PFSK-1 (cell line): ENCODE measurements around the gene TP53BP1.

ENCODE experiments used
- FOXP2 ChIP-seq: optimal IDR thresholded peaks from 2 replicates; pipeline ENCODE3; 2011; ENCODE audit warnings: borderline replicate concordance, control low read depth, inconsistent platforms; ENCODE audit not compliant: insufficient read depth; ENCODE audit errors: extremely low read length, extremely low read depth
- POLR2AphosphoS5 ChIP-seq: IDR thresholded peaks from 2 replicates; pipeline ENCODE4 v1.6.1; 2012; ENCODE audit warnings: low read depth, mild to moderate bottlenecking, control low read depth, low read length, moderate library complexity
- SIN3A ChIP-seq: IDR thresholded peaks from 2 replicates; pipeline ENCODE4 v1.6.1; 2012; ENCODE audit warnings: mild to moderate bottlenecking, low read length, moderate library complexity, borderline replicate concordance; ENCODE audit not compliant: insufficient read depth
- TAF1 ChIP-seq: IDR thresholded peaks from 2 replicates; pipeline ENCODE4 v1.6.1; 2012; ENCODE audit warnings: low read length, control low read depth, borderline replicate concordance; ENCODE audit not compliant: insufficient read depth
- TF ChIP-seq, protein P1 (sequence below), 2 experiments: IDR thresholded peaks; 2 replicates each; pipeline versions ENCODE4 v1.6.1 to v1.8.0; 2011 to 2012; ENCODE audit warnings: low read depth in 2 of 2, low read length in 2 of 2, control low read depth in 1 of 2, inconsistent platforms in 1 of 2, mild to moderate bottlenecking in 1 of 2, moderate library complexity in 1 of 2; ENCODE audit not compliant: insufficient read depth in 1 of 2

TP53BP1 gene

DNA sequence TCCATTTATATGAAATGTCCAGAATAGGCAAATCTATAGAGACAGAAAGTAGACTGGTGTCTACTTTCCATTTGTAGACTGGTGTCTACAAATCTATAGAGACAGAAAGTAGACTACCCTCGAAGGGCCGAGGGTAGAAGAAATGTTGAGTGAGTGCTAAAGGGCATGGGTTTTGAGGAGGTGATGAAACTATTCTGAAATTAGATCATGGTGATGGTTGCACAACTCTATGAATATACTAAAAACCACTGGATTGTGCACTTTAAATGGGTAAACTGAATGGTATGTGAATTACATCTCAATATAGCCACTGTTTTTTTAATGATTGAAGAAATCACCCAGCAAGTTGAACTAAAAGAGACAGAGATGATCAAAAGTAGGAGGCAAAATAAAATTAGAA lies 27.9 kb downstream of the TP53BP1 start:
- TF ChIP-seq, protein P1, sequence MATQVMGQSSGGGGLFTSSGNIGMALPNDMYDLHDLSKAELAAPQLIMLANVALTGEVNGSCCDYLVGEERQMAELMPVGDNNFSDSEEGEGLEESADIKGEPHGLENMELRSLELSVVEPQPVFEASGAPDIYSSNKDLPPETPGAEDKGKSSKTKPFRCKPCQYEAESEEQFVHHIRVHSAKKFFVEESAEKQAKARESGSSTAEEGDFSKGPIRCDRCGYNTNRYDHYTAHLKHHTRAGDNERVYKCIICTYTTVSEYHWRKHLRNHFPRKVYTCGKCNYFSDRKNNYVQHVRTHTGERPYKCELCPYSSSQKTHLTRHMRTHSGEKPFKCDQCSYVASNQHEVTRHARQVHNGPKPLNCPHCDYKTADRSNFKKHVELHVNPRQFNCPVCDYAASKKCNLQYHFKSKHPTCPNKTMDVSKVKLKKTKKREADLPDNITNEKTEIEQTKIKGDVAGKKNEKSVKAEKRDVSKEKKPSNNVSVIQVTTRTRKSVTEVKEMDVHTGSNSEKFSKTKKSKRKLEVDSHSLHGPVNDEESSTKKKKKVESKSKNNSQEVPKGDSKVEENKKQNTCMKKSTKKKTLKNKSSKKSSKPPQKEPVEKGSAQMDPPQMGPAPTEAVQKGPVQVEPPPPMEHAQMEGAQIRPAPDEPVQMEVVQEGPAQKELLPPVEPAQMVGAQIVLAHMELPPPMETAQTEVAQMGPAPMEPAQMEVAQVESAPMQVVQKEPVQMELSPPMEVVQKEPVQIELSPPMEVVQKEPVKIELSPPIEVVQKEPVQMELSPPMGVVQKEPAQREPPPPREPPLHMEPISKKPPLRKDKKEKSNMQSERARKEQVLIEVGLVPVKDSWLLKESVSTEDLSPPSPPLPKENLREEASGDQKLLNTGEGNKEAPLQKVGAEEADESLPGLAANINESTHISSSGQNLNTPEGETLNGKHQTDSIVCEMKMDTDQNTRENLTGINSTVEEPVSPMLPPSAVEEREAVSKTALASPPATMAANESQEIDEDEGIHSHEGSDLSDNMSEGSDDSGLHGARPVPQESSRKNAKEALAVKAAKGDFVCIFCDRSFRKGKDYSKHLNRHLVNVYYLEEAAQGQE (IDR thresholded peaks at IDR 0.05; ENCODE audit: insufficient read depth in 1 of 2, low read depth in 2 of 2, low read length in 2 of 2), result no peak
- TF ChIP-seq FOXP2, result no peak

- no peak for TF ChIP-seq SIN3A
- TF ChIP-seq, protein P1 (IDR thresholded peaks at IDR 0.05; ENCODE audit: insufficient read depth in 1 of 2, low read depth in 2 of 2, low read length in 2 of 2), result no peak
- no peak for TF ChIP-seq TAF1
- no peak for TF ChIP-seq POLR2AphosphoS5
- no peak for TF ChIP-seq FOXP2
Observed at GRCh38 chr15:43463998-43464397, 29.0 kb downstream of the TP53BP1 start.

DNA sequence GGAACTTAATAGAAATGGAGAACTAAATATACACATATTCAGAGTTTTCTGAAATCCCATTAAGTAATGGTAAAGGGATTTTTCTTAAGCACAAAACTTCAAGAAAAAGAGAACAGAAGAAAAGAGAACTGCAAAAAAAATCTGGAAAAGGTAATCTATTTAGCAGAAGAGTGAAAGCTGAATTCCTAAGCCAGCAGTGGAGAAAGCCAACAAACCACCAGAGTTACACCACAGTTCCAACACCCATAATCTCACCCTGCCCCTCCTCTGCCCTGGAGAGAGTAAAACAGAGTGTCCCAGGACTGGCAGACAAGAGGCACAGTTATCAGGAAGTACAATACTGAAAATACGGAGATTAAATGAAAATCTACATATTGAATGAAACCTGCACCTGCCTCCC lies 29.4 kb downstream of the TP53BP1 start:
- no peak for TF ChIP-seq POLR2AphosphoS5
- no peak for TF ChIP-seq SIN3A
- no peak for TF ChIP-seq FOXP2
- TF ChIP-seq TAF1, result no peak
- TF ChIP-seq, protein P1 (IDR thresholded peaks at IDR 0.05; ENCODE audit: insufficient read depth in 1 of 2, low read depth in 2 of 2, low read length in 2 of 2), result no peak

DNA sequence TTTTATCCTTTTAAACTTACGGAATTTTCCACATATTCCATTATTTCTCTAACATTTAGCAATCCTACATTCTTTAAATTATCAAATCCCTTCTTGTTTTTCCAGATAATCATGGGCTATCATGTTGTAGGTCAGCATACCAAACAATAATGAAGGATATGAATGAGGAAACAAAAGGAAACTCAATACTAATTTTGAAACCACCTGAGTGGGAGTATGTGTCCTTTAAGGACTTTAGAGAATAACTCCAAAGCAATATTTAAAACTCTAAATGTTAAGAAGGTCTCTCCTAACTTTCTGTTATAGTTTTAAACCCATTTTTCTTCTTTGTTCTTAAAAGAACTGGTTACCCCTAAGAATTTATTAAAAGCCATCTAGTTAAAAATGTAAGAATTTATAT lies 43.0 kb downstream of the TP53BP1 start:
- TF ChIP-seq FOXP2, result no peak
- TF ChIP-seq POLR2AphosphoS5, result no peak
- no peak for TF ChIP-seq TAF1
- TF ChIP-seq, protein P1 (IDR thresholded peaks at IDR 0.05; ENCODE audit: insufficient read depth in 1 of 2, low read depth in 2 of 2, low read length in 2 of 2), result no peak
- no peak for TF ChIP-seq SIN3A

- TF ChIP-seq TAF1 (no peak), FOXP2 (no peak), POLR2AphosphoS5 (no peak), SIN3A (no peak)
- TF ChIP-seq, protein P1 (IDR thresholded peaks at IDR 0.05; ENCODE audit: insufficient read depth in 1 of 2, low read depth in 2 of 2, low read length in 2 of 2), result no peak
Observed at GRCh38 chr15:43446344-43446743, 46.6 kb downstream of the TP53BP1 start.
